NCI-H446 treated with DMSO at 0.1 percent for 48 hours (cell line): ENCODE results near the gene KCNJ10.

ENCODE experiments used
- DNase-seq: peaks from one replicate; lab custom pipeline; 2025; lab: John Stamatoyannopoulos, UW

The KCNJ10 gene

GRCh38 chr1:160098852-160099561 is 29.0 kb upstream of the KCNJ10 start:
- peak; percentile 82 for DNase-seq

DNA sequence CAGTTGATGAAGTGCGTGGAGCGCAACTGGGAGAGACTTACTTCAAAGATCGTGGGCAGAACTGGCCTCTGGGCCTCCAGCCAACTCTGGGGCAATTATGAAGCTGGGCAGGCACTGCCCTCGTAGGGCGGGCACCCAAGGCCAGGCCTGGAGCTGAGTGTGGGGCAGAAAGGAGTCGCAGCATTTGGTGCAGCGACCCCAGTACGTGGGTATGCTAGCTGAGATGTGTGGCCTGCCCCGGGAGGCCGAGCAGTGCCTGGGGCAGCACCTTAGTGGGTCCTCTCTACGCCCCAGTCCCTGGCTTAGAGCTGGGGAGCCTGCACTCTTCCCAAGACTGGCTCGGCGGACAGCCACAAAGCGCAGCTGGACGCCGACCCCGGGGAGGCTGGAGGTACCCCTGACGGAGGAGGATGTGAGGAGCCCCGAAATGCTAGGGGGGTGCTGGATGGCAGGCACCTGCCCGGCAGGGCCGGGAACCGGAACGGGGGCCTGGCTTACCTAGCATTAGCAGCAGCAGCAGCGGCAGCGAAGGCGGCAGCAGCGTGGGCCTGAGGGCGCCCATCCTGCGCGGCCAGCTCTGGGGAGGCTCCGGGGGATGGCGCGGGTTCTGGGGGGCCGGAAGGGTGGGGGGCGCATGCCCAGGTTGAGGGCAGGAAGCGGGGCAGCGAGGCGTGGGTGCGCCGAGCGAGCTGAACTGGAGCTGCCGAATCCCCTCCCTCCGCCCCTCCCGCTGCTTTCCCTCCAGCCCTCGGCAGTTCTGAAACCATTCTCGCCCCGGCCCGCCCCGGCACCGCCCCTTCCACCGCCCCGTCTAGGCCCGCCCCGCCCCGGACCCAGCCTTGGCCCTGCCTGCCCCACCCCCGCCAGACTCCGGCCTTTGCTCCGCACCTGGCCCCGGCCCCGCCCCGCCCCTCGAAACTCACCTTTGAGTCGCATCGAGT is 28.2 kb upstream of the KCNJ10 start, which contains the start of gene IGSF8:
Gene IGSF8 (minus strand): TSS at position 709 of the 941 bp plus-strand sequence. CDS start 147 bp downstream, at position 562.
- DNase-seq, result peak; percentile 72

- no peak for DNase-seq
These were observed 27.4 kb upstream of the KCNJ10 start for GRCh38 chr1:160097151-160097910.

DNA sequence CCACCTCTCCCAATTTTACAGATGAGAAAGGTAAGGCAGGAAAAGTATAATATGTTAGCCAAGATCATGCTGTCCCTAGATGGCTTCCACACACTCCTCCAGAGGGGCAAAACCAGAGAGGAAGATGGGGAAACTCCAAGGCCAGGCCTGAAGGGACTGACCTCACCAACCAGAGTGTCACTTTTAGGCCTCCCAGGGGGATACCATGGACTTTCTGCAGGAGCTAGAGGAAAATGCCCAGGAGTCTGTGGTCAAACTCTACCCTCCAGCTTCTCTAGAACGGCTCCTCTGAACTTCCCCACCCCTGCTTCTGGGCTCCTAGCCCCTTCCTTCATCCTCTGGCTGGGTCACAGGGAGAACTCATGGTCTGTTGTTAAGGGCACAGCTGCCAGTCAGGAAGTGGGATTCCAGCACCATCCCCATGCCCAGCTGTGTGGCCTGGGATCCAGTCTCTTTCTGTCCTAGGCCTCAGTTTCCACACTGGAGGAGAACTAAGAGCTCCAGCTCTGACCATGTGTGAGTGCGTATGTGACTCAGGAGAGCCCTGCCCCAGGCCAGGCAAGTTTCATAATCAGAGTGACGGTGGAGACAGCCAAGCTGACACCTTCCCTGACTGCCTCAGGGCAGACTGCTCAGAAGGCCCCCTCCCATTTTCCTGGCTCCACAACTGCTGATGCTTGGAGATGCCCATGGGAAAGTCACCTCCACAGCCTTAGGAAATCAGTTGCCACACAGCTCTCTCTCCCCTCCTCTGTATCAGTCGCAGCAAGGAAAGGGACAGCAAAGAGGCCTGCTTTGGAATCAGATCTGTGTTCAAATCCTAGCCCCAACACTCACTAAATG is 26.5 kb upstream of the KCNJ10 start:
- no peak for DNase-seq

GRCh38 chr1:160095382-160096105 is 25.6 kb upstream of the KCNJ10 start:
- no peak for DNase-seq

- no peak for DNase-seq
These were observed 24.8 kb upstream of the KCNJ10 start for GRCh38 chr1:160094806-160095205.

- no peak for DNase-seq
These were observed 24.3 kb upstream of the KCNJ10 start for GRCh38 chr1:160094291-160094625.

DNA sequence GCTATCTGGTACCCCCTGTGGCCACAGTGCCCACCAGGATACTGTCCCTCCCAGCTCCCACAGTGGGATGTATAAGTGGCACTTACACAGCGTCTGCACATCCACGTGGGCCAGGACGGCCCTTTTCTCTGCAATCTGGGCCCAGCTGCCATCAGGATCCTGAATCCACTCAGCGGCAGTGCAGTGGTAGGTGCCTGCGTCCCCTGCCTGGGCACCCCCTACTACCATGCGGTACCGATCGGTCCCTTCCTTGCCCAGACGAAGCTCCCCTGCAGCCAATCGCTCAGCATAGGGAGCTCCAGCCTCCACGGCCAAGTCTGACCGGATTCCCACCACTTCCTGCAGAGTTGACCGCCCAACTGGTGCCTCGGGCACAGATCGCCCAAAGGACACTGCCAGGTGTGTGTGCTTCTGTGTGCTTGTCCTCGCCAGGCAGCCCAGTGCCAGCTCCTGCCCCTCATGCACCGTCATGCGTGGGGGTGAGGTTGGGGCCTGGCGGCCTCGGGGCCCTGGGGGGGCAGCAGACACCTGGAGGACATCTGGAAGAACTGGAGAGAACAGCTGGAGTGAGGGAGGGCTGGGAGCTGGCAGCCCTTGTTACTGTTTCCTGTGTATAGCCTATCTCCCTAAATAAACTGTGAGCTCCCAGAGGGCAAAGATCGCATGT is 23.8 kb upstream of the KCNJ10 start:
- no peak for DNase-seq

DNA sequence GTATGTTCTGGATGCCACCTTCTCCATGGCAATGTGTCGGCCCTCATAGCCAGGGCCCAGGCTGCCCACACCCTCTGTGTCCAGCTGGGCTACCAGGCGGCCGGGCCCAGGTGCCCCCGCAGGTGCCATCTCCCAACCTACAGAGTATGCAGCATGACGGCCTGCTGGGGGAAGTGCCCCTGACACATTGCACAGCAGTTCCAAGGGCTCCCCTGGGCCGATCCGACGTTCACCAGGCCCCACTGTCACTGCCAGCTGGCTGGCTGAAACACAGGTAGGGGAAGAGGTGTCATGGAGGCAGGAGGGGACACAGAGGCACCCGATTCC is 23.1 kb upstream of the KCNJ10 start:
- no peak for DNase-seq

DNA sequence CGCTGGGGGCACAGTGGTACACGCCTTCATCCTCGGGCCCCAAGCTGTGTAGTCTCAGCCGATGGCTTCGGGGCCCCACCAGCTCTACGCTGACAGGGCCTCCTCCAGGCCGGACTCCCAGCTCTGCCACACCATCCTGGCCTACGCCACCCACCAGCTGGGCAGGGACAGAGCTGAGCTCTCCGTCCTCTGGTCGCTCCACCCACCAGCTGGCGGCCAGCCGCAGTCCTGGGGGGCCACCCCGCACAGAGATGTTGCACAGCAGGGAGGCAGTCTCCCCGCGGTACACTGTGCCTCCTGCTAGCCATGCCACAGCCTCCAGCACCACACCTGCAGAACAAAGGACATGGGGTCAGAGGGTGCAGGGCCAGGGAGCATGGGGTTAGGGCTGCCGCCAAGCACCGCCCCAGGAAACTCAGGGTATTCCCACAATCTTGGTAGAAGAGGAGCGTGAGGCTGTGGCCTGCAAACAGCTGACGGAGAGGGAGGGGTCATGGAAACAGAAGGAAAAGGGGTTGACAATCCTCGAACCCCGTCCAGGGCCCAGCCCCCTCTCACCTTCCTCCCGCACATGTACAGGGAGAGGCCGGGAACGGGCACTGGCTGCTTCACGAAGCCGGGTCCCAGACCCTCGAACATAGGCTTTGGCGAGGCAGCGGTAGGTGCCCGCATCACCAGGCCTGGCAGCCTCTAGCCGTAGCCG is 22.6 kb upstream of the KCNJ10 start:
- no peak for DNase-seq

GRCh38 chr1:160091666-160092223 is 21.8 kb upstream of the KCNJ10 start:
- DNase-seq, result no peak

DNA sequence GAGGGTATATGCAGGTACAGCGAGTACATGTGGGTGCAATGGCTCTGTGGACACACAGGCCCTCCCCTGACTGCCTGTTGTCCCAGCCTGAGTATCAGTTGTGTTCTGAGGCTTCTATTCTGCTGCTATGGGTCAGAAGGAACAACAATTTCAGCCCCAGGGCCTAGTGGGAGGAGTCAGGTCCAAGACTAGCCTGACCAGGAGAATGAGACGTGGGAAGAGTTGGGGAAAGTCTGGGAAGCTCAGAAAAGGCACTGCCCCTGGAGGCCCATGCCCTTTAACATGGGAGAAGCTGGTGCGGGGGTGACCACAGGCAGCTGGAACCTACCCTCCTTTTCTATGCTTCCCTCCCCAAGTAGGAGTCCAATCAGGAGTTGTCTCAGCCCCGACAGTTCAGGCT is 20.8 kb upstream of the KCNJ10 start:
- no peak for DNase-seq

GRCh38 chr1:160089883-160090282 is 19.9 kb upstream of the KCNJ10 start:
- no peak for DNase-seq

DNA sequence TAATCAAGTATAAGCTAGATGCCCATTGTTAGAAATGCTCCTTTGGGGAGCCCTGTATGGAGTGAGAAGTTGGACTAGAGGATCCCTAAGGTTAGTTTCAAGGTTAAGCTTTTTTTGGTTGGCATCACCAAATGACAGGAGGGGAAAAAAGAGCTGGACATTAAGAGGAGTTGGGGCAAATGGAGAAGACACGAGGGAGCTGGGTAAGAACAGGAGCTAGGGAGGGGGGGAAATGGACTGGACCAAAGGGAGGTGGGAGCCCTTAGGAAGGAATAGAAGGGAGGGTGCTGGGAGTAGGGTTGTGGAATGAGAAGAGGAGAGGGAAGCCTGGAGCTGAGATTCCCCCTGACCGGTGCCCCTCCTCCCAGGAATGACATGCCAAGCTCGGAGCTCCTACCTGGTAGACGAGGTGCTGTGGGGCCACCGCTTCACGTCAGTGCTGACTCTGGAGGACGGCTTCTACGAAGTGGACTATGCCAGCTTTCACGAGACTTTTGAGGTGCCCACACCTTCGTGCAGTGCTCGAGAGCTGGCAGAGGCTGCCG is 17.2 kb upstream of the KCNJ10 start:
- DNase-seq, result no peak

DNA sequence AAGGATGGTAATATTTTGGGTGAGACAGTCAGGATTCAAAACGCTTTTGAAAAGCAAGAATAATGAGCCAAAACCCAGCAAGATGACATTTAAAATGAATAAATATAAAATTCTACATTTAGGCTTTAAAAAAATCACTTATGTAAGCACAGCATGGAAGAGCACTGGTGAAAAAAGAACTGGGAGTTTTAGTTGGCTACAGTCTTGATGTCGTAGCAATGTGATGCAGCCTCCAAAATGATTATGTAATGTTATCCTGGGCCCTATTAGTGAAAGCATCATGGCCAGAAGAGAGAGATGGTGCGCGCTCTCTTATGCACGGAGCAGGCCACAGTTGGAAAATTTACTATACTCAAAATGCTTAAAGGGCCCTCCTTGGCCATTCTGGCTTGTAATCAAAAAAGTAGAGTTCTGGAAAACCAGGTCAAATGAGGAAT is 16.5 kb upstream of the KCNJ10 start:
- no peak for DNase-seq

GRCh38 chr1:160085686-160086455 is 15.9 kb upstream of the KCNJ10 start:
- DNase-seq, result peak; percentile 56

DNA sequence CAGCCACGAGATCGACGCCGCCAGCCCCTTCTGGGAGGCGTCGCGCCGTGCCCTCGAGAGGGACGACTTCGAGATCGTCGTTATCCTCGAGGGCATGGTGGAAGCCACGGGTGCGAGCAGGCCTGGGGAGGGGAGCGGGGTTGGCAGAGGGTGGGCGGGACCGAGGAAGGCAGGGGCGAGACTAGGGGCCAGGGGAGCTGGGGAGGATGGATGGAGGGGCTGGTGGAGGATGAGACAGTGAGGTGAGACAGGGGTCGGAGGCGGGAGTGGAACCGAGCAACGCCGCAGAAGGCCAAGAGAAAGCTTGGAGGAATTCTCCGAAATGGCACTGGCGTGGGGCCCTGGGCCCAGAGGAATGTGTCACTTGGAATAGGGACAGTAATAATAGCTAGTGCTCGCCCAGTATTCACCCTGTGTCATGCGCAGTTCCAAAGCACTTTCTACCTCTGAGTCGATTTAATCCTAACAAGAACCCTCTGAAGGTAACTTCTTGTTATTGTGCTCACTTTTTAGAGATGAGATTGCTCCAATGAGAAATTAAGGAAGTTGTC is 14.9 kb upstream of the KCNJ10 start:
- no peak for DNase-seq
